SK-N-SH (cell line): ENCODE data around the gene CSNK1G3.

Experiments used
- CHD2 ChIP-seq: fragments of 150-350 bp; IDR thresholded peaks from 2 replicates; pipeline ENCODE4 v1.6.1; 2018; ENCODE audit warnings: low read length; ENCODE audit not compliant: partially characterized antibody
- CTCF ChIP-seq: fragments of 200-600 bp; sonication (generic); IDR thresholded peaks from 2 replicates; pipeline ENCODE4 v1.6.1; 2017; ENCODE audit warnings: antibody characterized with exemption, mild to moderate bottlenecking, moderate library complexity
- EP300 ChIP-seq, 2 experiments: IDR thresholded peaks; 2 replicates each; pipeline versions ENCODE4 v1.4.0 to v1.6.1; 2012; ENCODE audit warnings: borderline replicate concordance in 1 of 2, low read depth in 1 of 2, low read length in 1 of 2
- EZH2phosphoT487 ChIP-seq: fragments of 200-600 bp; sonication (generic); IDR thresholded peaks from 2 replicates; pipeline ENCODE4 v1.6.1; 2017; ENCODE audit warnings: low read depth, mixed run types, mild to moderate bottlenecking, antibody characterized with exemption, moderate library complexity, borderline replicate concordance
- FOXM1 ChIP-seq: IDR thresholded peaks from 2 replicates; pipeline ENCODE4 v1.4.0; 2012; ENCODE audit warnings: low read depth, mild to moderate bottlenecking
- MAX ChIP-seq: IDR thresholded peaks from 2 replicates; pipeline ENCODE4 v1.4.0; 2012; ENCODE audit warnings: low read depth
- NRF1 ChIP-seq: IDR thresholded peaks from 2 replicates; pipeline ENCODE4 v1.6.1; 2012; ENCODE audit warnings: low read depth, mild to moderate bottlenecking, low read length
- RAD21 ChIP-seq: IDR thresholded peaks from 2 replicates; pipeline ENCODE4 v1.6.1; 2012; ENCODE audit warnings: mild to moderate bottlenecking, low read length
- REST ChIP-seq: IDR thresholded peaks from 2 replicates; pipeline ENCODE4 v1.6.1; 2012; ENCODE audit warnings: mild to moderate bottlenecking, low read depth, low read length, moderate library complexity
- SMC3 ChIP-seq: IDR thresholded peaks from 2 replicates; pipeline ENCODE4 v1.6.1; 2012; ENCODE audit warnings: low read depth, low read length, improper control_type of control experiment
- TAF1 ChIP-seq: IDR thresholded peaks from 2 replicates; pipeline ENCODE4 v1.6.1; 2012; ENCODE audit warnings: low read depth, mild to moderate bottlenecking, low read length, moderate library complexity, borderline replicate concordance
- TEAD4 ChIP-seq: IDR thresholded peaks from 2 replicates; pipeline ENCODE4 v1.4.0; 2012; ENCODE audit warnings: mild to moderate bottlenecking, borderline replicate concordance; ENCODE audit not compliant: insufficient read depth

GRCh38 chr5:123537256-123537655, 25.3 kb downstream of the CSNK1G3 start:
- no peak for TF ChIP-seq REST
- TF ChIP-seq CTCF: no peak
- TF ChIP-seq FOXM1: no peak
- no peak for TF ChIP-seq SMC3
- TF ChIP-seq MAX: no peak
- TF ChIP-seq NRF1: no peak
- no peak for TF ChIP-seq TEAD4
- no peak for TF ChIP-seq EP300 (IDR thresholded peaks at IDR 0.05; ENCODE audit: borderline replicate concordance in 1 of 2, low read depth in 1 of 2, low read length in 1 of 2)
- TF ChIP-seq TAF1: no peak
- no peak for TF ChIP-seq CHD2
- TF ChIP-seq RAD21: no peak
- TF ChIP-seq EZH2phosphoT487: no peak
